AG09309 (cell line): ENCODE measurements around the gene LPIN1.
"Not testable (repeated sequence)": the region's sequence is repeated elsewhere in the genome, so short reads cannot be mapped to it uniquely, and the experiment has no call there.

Experiments used
- DNase-seq: peaks from one replicate; pipeline ENCODE4 v3.0.0-alpha.2; 2010; ENCODE audit warnings: low read depth
- H3K4me3 ChIP-seq: 2 replicates; pipeline ENCODE4 v1.5.1; 2011; ENCODE audit warnings: mild to moderate bottlenecking, low read depth, low read length, moderate library complexity; ENCODE audit not compliant: control insufficient read depth
- CTCF ChIP-seq: IDR thresholded peaks from 2 replicates; pipeline ENCODE4 v1.5.1; 2011; ENCODE audit warnings: mild to moderate bottlenecking, low read depth, low read length, inconsistent platforms; ENCODE audit not compliant: insufficient read depth, control insufficient read depth; ENCODE audit errors: missing control alignments

LPIN1 gene

DNA sequence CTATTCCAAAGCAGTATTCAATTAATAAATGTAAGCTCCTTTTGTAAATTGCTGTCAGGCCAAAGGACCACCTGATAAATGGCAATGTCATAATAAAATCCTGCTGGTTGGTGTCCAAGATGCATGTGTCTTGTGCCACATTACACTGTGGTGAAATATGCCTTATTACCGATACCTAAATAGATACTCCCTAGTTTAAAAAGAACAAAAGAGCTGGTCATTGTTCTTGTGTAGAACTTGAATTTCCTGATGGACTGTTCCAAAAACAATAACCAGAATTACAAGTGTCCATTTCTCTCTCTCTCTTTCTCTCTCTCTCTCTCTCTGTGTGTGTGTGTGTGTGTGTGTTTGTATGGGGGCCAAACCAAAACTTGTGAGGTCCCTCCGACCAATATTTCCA is 13.8 kb upstream of the LPIN1 start:
- no peak for DNase-seq
- TF ChIP-seq CTCF = no peak
- no peak overlapping the region for H3K4me3 ChIP-seq

DNA sequence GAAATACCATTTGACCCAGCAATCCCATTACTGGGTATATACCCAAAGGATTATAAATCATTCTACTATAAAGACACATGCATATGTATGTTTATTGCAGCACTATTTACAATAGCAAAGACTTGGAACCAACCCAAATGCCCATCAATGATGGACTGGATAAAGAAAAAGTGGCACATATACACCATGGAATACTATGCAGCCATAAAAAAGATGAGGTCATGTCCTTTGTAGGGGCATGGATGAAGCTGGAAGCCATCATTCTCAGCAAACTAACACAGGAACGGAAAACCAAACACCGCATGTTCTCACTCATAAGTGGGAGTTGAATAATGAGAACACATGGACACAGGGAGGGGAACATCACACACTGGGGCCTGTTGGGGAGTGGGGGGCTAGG is 8.6 kb upstream of the LPIN1 start:
- not testable (repeated sequence) for H3K4me3 ChIP-seq, DNase-seq

DNA sequence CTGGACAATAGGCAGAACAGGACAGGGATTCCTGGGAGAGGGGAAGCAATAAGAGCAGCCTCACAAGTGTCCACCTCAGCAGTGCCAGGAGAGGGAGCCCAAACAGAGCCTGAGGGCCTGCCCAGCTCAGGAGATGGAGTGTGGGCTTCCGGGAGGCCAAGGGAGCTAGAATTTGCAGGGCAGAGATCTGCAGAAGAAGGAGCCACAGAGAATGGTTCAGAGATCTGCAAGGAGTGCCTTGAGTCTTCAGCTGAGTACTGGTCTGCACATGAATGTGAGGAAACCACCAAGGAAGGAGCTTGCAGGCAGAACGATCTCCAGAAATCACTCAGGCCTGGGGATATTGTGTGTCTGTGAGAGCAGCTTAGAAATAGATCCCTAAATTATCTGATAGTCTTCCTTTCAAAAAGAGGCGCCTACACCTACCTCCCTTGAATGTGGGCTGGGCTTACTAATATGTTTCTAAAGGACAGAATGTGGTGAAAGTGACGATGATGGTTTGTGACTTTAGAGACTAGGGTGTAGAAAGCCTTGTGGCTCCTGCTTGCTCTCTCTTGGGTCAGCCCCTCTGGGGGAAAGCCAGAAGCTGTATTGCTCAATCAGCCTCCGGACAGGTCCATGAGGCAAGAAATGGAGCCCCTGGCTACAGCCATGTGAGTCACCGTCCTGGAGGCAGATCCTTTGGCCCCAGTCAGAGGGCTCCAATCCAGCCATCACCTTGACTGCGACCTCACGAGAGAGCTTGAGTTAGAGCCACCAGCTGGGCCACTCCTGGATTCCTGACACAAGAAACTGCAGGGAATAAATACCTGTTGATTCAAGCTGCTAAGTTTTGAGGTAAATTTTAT is 7.6 kb upstream of the LPIN1 start:
- no peak overlapping the region for H3K4me3 ChIP-seq
- peak; percentile 72 for DNase-seq
- peak; percentile 68 for TF ChIP-seq CTCF

DNA sequence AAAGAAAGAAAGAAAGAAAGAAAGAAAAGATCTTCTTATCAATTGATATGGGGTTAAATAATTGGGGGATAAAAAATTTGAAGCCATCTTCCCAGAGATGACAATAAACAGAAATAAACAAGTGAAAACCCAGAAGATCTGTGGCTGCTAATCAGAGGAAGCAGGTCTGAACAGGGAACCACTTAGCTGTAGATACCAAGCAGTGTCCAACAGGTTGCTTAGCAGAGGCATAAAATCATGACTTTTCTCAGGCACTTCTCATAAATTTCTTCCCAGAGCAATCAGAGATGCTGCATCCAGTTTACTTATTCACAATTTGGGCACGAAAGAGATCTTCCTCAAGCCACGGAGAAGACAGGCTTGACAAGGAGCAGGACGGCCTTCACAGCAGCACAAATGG is 5.7 kb upstream of the LPIN1 start:
- DNase-seq = no peak
- TF ChIP-seq CTCF = no peak
- H3K4me3 ChIP-seq = no peak overlapping the region

DNA sequence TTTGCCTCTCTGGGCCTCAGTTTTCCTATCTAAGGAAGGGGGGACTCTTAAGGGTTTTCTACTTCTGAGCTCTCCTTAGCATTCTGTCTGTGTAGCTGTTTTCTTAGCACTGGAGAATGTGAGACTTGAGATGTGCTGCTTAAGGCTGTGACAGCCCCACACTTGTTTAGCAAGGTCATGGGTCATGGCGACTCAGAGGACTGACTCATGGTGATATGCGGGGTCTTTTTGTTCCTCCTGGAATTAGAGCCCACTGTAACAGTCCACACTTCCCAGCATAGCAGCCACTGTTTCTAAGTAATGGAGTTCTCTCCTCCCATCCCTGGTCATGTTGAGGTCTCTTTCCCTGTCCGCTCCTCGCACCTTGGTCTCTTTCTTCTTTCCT is 4.1 kb upstream of the LPIN1 start:
- no peak for DNase-seq
- TF ChIP-seq CTCF = no peak
- H3K4me3 ChIP-seq = no peak overlapping the region

DNA sequence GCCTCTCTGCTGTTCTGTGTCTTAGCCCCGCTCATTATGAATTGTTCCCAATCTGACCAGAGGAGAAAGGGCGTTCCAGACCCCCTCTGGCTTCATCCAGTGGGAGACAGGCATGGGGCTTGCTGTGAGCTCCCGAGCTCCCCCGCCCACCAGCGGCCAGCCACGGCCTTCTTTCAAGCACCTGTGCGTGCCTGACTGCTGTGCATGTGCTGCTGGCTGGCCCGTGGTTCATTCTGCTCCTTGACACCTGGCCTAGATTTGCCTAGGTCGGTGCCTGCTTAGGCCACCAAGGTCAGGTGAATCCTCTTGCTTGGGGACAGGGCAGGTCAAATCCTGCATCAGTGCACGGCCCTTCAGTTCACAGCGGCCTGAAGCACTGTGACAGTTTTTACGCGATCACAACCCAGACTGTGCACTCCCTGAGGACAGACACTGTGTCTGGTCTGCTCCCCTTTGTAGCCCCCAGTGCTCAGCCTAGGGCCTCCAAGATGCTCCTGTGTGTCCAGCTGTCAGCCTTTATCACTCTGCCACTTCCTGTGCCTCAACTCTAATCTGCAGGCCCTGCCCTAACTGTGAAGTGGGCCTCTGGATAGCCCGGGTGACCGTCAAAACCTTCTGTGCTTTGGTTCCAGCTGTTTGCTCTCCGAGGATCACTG is 3.6 kb upstream of the LPIN1 start:
- DNase-seq = no peak
- TF ChIP-seq CTCF = no peak
- H3K4me3 ChIP-seq = no peak overlapping the region

- no peak for TF ChIP-seq CTCF
- no peak for DNase-seq
- H3K4me3 ChIP-seq = no peak overlapping the region
Observed at GRCh38 chr2:11743366-11743765, 3.1 kb upstream of the LPIN1 start.
